Measurements from ENCODE around the gene TCEA2.

The TCEA2 gene

DNA sequence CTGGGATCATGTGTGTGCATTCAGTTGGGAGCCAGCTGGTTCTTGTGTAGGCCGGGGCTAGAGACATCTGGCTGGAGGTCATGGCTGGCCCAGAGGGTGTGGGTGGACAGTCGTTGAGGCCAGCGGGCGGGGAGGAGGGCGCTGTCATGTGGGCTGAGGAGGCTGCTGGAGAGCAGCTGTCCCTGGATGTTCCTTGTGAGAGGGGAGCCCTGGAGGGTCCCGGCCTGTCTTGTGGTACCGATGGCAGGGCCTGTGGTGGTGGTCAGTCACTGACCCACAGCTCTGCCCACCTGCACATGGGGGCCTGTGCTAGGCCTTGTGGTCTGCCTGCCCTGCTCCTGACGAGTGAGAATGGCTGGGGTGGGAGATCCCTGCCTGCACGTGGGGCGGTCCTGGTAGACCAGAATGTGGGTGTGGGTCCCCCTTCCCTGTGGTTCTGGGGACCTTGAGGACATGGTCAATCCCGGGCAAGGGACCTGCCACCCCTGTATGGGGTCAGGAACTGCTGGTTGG lies 29.0 kb upstream of the TCEA2 start:
- DNase-seq, result no peak
- in situ Hi-C loops (cut with HindIII; ENCODE audit: low pct_ligation_motif_present, low pct_unique_long_range_greater_than_20kb, low sequenced_read_pairs), result no loop called here

DNA sequence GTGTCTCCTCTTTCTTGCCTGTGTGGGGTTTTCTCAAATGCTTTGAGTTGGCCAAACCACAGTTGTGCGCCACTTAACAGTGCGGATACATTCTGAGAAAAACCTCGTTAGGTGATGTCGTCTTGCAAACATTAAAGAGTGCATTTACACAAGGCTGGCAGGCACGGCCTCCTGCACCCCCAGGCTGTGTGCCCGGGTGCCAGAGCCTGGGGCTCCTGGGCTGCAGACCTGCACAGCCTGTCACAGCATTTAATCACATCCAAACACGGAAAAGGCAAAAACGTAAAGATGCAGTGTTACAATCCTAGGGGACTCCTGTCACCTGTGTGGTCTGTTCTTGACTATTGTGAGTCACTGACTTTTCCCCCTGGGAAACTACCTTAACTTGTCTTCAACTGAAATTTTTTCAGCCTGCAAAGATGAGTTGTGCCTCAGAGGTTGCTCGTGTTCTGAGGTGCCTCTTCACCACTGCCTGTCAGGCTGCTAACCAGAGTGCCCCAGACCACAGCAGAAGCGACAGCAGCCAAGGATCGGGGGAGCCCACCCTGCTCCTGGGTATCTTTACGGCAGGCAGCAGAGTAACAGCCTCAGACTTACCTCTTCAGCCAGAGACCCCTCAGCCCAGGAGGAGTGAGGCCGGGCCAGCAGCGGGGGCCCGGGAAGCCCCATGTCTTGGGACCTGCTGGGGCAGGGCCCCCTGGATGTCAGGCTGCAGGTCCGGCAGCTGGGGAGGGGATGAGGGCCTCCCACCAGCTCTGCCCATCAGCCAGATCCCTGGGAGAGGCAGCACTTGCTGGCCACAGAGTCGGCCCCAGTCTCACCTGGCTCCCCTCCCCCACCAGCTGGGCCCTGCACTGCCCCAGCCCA lies 27.7 kb upstream of the TCEA2 start:
- in situ Hi-C loops (cut with HindIII; ENCODE audit: low pct_ligation_motif_present, low pct_unique_long_range_greater_than_20kb, low sequenced_read_pairs), result no loop called here
- DNase-seq, result no peak

- in situ Hi-C loops (cut with HindIII; ENCODE audit: low pct_ligation_motif_present, low pct_unique_long_range_greater_than_20kb, low sequenced_read_pairs), result no loop called here
- DNase-seq, result no peak
Measured at GRCh38 chr20:64035933-64036345, 27.1 kb upstream of the TCEA2 start, which contains the start of gene C20orf204. TSS of gene C20orf204 (plus strand) at chr20:64036182. CDS start at chr20:64036324, 142 bp downstream.

DNA sequence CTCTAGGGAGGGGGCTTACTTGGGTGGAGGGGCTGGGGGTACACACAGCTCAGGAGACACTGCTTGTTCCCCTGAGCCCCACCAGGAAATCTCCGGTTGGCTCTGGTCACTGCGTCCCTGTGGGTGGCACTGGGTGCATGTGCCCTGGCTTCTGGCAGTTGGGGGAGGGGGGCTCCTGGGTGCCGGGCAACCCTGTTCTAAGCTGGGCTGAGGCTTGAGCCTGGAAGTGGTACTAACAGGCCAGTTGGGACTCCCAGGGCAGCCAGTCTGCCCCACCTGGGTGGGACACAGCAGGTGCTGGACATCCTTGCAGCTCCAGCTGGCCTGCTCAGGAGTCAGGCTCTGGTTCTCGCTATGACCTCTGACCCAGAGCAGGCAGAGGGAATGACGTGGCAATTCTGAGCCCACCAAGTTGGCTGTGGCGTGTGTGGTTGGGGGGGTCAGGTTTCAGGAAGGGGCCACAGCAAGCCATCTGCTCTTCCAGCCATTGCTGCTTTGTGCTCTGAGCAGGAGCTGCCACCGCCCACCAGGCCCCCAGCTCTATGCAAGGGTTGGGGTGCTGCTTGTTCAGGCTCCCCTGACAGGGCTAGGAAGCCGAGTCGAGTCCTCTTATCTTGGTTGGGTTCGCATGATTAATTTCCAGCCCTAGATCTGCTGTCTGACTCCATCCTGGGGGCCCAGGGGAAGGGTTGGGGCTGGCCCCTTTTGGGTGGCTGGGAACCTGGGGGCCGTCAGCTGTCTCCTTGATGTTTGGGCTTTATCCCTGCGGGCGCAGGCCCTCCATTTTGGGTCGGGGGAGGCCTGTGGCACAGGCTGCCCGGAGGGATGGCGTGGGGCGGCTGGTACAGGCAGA lies 26.4 kb upstream of the TCEA2 start:
- in situ Hi-C loops (cut with HindIII; ENCODE audit: low pct_ligation_motif_present, low pct_unique_long_range_greater_than_20kb, low sequenced_read_pairs), result no loop called here
- DNase-seq, result no peak

DNA sequence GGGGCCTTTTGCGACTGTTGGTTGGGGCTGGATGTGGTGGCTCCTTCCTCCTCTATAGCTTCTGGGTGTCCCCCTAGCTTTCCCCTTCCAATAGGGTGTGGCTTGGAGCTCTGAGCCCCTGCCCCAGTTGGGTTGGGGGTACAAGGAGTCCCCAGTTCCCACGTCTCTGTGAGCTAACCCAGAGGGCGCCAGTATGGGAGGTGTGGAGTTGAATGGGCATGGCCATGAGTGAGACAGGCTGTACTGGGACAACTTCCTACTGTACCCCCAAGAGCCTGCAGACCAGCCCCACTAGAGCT lies 25.9 kb upstream of the TCEA2 start:
- in situ Hi-C loops (cut with HindIII; ENCODE audit: low pct_ligation_motif_present, low pct_unique_long_range_greater_than_20kb, low sequenced_read_pairs), result no loop called here
- DNase-seq, result no peak

DNA sequence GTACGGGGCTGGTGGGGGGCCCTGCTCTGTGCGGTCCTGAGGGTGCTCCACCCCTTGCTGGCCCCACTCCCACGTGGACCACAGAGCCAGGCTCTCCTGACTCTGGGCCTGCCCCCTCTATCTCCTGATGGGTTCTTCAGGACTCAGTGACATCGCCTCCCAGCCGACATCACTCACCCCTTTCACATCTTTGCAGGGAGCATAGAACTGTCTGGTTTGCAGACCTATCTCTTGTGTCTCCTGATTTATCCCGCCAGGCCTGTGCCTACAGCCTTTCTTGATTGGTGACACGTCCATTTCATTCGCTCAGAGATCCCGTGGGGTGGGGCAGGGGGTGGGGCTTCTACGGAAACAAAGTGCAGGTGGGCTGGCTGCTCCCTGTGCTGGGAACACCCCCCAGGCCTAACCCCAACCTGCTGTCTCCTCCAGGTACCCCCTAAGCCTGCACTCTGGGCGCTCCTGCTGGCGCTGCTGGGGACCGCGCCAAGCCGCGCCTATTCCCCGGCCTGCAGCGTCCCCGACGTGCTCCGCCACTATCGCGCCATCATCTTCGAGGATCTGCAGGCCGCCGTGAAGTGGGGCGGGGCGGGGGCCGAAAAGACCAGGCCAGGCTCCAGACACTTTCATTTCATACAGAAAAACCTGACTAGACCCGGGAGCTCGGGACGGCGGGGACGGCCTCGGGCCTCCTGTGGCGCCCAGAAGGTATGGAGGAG lies 25.3 kb upstream of the TCEA2 start:
- DNase-seq, result no peak
- in situ Hi-C loops (cut with HindIII; ENCODE audit: low pct_ligation_motif_present, low pct_unique_long_range_greater_than_20kb, low sequenced_read_pairs), result no loop called here

GRCh38 chr20:64038224-64038564 lies 24.8 kb upstream of the TCEA2 start:
- no peak for DNase-seq
- in situ Hi-C loops (cut with HindIII; ENCODE audit: low pct_ligation_motif_present, low pct_unique_long_range_greater_than_20kb, low sequenced_read_pairs), result no loop called here

GRCh38 chr20:64038565-64039292 lies 24.3 kb upstream of the TCEA2 start:
- in situ Hi-C loops (cut with HindIII; ENCODE audit: low pct_ligation_motif_present, low pct_unique_long_range_greater_than_20kb, low sequenced_read_pairs), result no loop called here
- peak; percentile 75 for DNase-seq

- in situ Hi-C loops (cut with HindIII; ENCODE audit: low pct_ligation_motif_present, low pct_unique_long_range_greater_than_20kb, low sequenced_read_pairs), result no loop called here
- no peak for DNase-seq
Measured at GRCh38 chr20:64039293-64040160, 23.5 kb upstream of the TCEA2 start.

DNA sequence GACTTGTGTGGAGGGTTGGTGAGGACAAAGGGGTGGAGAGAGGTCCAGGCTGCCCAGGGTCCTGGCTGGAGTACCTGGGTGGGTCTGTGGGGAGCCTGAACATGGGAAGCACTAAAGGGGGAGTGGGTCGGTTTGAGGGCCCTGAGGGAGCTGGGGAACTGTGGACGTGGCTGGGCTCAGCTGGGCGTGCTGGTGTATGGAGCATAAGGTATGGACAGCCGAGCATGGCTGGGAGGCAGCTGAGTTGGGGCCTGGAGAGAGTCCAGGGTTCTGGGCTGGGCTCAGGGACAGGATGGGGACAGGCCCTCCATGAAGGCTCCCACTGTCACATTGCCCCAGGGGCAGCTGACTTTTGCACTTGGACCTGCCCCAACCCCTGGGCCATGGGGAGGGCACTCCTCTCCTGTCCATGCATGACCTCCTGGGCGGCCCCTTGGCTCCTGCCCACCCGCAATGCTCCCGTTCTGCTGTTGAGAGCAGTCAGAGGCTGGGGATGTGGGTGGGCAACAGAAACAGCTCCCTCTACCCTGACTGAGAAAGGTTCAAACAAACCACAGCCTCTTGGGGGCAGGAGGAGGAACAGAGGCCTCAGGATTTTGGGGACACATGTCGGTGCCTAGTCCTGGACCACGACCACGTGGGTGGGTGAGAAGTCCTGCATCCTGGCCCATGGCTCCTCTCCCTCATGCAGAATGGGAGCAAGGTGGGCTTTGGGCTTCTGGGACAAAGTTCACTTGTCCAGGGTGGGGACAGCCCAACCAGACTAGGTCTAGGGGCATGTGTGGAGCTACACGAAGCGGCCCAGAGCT lies 22.6 kb upstream of the TCEA2 start:
- no peak for DNase-seq
- in situ Hi-C loops (cut with HindIII; ENCODE audit: low pct_ligation_motif_present, low pct_unique_long_range_greater_than_20kb, low sequenced_read_pairs), result no loop called here

DNA sequence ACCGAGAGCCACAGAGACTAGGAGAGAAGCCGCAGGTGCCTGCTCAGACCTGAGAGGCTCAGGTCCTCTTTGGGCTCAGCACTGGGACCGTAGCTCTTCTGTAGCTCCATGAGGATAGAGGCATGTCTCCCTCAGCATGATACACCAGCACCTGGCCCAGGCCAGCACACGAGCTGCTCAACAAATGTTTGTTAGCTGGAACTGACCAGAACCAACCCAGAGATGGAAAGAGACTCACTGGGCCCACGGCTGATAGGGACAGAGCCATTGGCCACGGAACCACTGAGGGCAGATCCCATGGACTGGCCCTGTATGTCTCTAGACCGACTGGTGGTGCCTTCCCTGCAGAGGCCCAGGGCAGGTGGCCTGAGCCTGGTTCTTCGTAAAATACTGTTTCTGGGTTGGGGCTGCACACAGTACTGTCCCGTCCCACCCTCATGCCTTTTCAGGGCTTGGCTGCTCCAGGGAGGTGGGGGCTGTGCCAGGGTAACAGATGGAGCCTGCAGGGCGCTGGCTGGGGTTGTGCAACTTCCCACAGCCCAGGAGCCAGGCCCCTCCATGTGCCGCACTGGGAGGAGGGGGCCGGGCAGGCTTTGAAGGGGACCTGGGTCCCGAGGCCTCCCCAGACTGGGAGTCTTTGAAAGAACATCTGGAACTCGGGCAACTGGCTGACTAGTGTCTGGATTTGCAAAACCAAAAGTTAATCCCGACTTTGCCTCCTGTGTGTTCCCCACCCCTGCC lies 21.8 kb upstream of the TCEA2 start:
- in situ Hi-C loops (cut with HindIII; ENCODE audit: low pct_ligation_motif_present, low pct_unique_long_range_greater_than_20kb, low sequenced_read_pairs), result no loop called here
- DNase-seq, result no peak

DNA sequence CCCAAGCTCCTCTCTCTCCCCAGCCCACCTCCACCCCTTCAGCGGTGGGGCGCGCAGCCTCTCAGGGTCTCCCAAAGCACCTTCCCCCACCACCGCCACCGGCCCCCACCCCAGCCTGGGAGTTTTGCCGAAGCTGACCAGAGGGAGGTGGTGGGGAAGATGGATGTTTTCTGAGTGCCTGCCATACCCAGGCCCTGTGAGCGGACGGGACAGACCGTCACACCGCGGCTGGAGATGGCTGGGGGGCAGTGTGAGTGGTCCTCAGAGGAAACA lies 21.3 kb upstream of the TCEA2 start:
- in situ Hi-C loops (cut with HindIII; ENCODE audit: low pct_ligation_motif_present, low pct_unique_long_range_greater_than_20kb, low sequenced_read_pairs), result no loop called here

GRCh38 chr20:64042054-64042781 lies 20.8 kb upstream of the TCEA2 start:
- in situ Hi-C loops (cut with HindIII; ENCODE audit: low pct_ligation_motif_present, low pct_unique_long_range_greater_than_20kb, low sequenced_read_pairs), result no loop called here
- no peak for DNase-seq

More for the DNA sequence above, 21.3 kb upstream of the TCEA2 start:
- DNase-seq, result no peak

DNA sequence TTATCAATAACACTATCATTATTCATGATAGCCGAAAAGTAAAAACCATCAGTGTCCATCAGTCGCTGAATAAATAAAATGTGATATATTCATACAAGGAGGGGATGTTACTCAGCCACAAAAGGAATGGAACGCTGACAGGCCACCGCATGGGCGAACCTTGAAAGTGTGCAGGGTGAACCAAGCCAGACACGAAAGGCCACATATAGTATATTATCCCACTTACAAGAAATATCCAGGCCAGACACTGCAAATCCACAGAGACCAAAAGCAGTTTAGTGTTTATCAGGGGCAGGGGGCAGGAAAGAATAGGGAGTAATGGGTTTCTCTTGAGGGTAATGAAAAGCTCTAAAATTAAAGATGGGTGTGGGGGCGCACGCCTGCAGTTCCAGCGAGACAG lies 19.2 kb upstream of the TCEA2 start:
- in situ Hi-C loops (cut with HindIII; ENCODE audit: low pct_ligation_motif_present, low pct_unique_long_range_greater_than_20kb, low sequenced_read_pairs), result no loop called here
- DNase-seq, result no peak

- DNase-seq, result peak; percentile 50
- in situ Hi-C loops (cut with HindIII; ENCODE audit: low pct_ligation_motif_present, low pct_unique_long_range_greater_than_20kb, low sequenced_read_pairs), result no loop called here
Measured at GRCh38 chr20:64044484-64045247, 18.3 kb upstream of the TCEA2 start.

All from ACHN (cell line).